Measurements from ENCODE around the gene OR2AE1. TPM values are rescaled to one million over a fixed set of nuclear protein-coding genes. Genes with fewer than 3 reads are reported as not detected.

Gene OR2AE1
- total and polyA plus RNA-seq, 9 of the 15 experiments (the other 6 are each of a cell fraction or from before 2014, with no cell fraction given): 0.27 TPM; not detected in 8

- TF ChIP-seq, protein P1, sequence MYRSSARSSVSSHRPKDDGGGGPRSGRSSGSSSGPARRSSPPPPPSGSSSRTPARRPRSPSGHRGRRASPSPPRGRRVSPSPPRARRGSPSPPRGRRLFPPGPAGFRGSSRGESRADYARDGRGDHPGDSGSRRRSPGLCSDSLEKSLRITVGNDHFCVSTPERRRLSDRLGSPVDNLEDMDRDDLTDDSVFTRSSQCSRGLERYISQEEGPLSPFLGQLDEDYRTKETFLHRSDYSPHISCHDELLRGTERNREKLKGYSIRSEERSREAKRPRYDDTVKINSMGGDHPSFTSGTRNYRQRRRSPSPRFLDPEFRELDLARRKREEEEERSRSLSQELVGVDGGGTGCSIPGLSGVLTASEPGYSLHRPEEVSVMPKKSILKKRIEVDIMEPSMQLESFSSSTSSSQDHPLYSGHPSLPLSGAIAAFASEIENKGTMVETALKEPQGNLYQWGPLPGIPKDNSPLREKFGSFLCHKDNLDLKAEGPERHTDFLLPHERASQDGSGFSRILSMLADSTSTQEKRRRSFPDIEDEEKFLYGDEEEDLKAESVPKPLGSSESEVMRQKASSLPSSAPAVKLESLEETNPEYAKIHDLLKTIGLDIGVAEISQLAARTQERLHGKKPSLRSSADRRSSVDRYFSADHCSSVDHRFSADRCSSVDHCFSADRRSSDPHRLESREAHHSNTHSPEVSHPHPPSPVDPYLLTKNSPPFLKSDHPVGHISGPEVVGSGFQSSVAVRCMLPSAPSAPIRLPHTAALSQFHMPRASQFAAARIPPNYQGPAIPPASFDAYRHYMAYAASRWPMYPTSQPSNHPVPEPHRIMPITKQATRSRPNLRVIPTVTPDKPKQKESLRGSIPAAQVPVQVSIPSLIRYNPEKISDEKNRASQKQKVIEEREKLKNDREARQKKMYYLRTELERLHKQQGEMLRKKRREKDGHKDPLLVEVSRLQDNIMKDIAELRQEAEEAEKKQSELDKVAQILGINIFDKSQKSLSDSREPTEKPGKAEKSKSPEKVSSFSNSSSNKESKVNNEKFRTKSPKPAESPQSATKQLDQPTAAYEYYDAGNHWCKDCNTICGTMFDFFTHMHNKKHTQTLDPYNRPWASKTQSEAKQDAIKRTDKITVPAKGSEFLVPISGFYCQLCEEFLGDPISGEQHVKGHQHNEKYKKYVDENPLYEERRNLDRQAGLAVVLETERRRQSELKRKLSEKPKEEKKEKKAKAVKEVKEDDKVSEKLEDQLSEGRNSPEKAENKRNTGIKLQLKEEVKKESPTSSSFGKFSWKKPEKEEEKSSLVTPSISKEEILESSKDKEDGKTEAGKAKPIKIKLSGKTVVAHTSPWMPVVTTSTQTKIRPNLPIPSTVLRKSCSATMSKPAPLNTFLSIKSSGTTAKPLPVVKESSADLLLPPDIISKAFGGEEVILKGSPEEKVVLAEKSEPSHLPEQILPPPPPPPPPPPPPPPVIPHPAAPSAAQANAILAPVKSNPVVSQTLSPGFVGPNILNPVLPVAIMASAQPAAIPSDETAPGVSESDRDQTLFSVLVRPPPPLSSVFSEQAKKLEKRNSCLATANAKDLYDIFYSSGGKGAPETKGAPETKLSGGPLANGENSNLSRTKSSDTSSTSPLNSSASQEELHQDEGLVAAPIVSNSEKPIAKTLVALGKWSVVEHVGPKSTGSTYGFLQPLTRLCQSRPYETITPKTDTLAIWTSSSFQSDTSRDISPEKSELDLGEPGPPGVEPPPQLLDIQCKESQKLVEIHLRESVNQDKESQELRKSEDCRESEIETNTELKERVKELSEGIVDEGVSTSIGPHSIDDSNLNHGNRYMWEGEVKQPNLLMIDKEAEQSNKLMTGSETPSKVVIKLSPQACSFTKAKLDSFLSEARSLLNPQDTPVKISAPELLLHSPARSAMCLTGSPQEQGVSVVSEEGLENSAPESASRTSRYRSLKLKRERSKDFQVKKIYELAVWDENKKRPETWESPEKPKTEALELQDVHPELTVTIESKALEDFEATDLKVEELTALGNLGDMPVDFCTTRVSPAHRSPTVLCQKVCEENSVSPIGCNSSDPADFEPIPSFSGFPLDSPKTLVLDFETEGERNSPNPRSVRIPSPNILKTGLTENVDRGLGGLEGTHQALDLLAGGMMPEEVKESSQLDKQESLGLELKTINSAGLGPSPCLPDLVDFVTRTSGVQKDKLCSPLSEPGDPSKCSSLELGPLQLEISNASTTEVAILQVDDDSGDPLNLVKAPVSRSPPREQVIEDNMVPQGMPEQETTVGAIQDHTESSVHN (IDR thresholded peaks at IDR 0.05; ENCODE audit: borderline replicate concordance in 1 of 2, low read depth in 1 of 2): peak in 1 of 2 experiments; percentile 91; a peak in 2 of 4 replicates
- TF ChIP-seq ARHGAP35 (IDR thresholded peaks at IDR 0.05; ENCODE audit: partially characterized antibody) (no peak), NFATC3 (IDR thresholded peaks at IDR 0.05) (0 out of 2 replicates have a peak, but pooled peaks have one; percentile 72), FOXA3 (CRISPR knock-in tag; conservative IDR thresholded peaks at IDR 0.05 in 1 of 2, IDR thresholded peaks at IDR 0.05 in 1 of 2) (peak in 1 of 2 experiments; percentile 42; a peak in 2 of 4 replicates), MYBL2 (IDR thresholded peaks at IDR 0.05; ENCODE audit: low read depth) (peak; percentile 88), MYBL2 (CRISPR knock-in tag; IDR thresholded peaks at IDR 0.05; ENCODE audit: borderline replicate concordance) (no peak), CHCHD3 (CRISPR knock-in tag; IDR thresholded peaks at IDR 0.05) (no peak), ZNF778 (CRISPR knock-in tag; IDR thresholded peaks at IDR 0.05) (no peak), ETV6 (IDR thresholded peaks at IDR 0.05; ENCODE audit: borderline replicate concordance in 1 of 2, low read depth in 2 of 2, low read length in 1 of 2) (no peak; a peak in 1 of 4 replicates), ETV6 (CRISPR knock-in tag; IDR thresholded peaks at IDR 0.05; ENCODE audit: borderline replicate concordance) (no peak), MAZ (CRISPR knock-in tag; conservative IDR thresholded peaks at IDR 0.05 in 1 of 2, IDR thresholded peaks at IDR 0.05 in 1 of 2) (peak; percentile 52 to 66; a peak in 2 of 4 replicates), PRMT5 (CRISPR knock-in tag; IDR thresholded peaks at IDR 0.05) (no peak), SETDB1 (IDR thresholded peaks at IDR 0.05; ENCODE audit: low read length) (no peak), TOE1 (IDR thresholded peaks at IDR 0.05; ENCODE audit: borderline replicate concordance) (peak; percentile 68; the same call in 1 of the 2 replicates), TOE1 (CRISPR knock-in tag; IDR thresholded peaks at IDR 0.05; ENCODE audit: borderline replicate concordance, low read depth) (no peak)
- TF ChIP-seq, protein P2, sequence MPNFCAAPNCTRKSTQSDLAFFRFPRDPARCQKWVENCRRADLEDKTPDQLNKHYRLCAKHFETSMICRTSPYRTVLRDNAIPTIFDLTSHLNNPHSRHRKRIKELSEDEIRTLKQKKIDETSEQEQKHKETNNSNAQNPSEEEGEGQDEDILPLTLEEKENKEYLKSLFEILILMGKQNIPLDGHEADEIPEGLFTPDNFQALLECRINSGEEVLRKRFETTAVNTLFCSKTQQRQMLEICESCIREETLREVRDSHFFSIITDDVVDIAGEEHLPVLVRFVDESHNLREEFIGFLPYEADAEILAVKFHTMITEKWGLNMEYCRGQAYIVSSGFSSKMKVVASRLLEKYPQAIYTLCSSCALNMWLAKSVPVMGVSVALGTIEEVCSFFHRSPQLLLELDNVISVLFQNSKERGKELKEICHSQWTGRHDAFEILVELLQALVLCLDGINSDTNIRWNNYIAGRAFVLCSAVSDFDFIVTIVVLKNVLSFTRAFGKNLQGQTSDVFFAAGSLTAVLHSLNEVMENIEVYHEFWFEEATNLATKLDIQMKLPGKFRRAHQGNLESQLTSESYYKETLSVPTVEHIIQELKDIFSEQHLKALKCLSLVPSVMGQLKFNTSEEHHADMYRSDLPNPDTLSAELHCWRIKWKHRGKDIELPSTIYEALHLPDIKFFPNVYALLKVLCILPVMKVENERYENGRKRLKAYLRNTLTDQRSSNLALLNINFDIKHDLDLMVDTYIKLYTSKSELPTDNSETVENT (CRISPR knock-in tag; IDR thresholded peaks at IDR 0.05): no peak
Observed at GRCh38 chr7:99833289-99833877, 43.5 kb downstream of the OR2AE1 start (continued).

Data from K562 (cell line).